SH-SY5Y (cell line): ENCODE results near the gene PRH1.

ENCODE experiments used
- GATA2 ChIP-seq: IDR thresholded peaks from 2 replicates; pipeline ENCODE4 v1.6.1; 2011; ENCODE audit warnings: mild to moderate bottlenecking, low read depth, low read length
- GATA3 ChIP-seq: IDR thresholded peaks from 2 replicates; pipeline ENCODE4 v1.6.1; 2011; ENCODE audit warnings: low read depth, mild to moderate bottlenecking, low read length, moderate library complexity

The PRH1 gene

GRCh38 chr12:10863512-10864218 is 20.4 kb downstream of the PRH1 start:
- TF ChIP-seq GATA2 (no peak), GATA3 (no peak)

DNA sequence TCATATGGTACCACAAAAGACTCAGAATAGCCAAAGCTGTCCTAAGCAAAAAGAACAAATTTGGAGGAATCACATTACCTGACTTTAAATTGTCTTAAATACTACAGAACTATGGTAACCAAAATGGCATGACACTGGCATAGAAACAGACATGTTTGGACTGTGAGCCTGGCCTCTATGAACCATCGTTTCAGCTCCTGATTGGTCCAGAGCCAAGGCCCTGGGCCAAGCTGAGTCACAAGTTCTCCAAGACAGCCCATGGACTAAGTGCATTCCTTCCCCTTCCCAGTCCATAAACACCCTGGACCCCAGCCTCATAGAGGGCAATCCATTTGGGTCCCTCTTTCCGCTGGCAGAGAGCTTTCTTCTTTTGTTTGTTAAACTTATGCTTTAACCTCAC is 22.7 kb downstream of the PRH1 start:
- no peak for TF ChIP-seq GATA2
- no peak for TF ChIP-seq GATA3

DNA sequence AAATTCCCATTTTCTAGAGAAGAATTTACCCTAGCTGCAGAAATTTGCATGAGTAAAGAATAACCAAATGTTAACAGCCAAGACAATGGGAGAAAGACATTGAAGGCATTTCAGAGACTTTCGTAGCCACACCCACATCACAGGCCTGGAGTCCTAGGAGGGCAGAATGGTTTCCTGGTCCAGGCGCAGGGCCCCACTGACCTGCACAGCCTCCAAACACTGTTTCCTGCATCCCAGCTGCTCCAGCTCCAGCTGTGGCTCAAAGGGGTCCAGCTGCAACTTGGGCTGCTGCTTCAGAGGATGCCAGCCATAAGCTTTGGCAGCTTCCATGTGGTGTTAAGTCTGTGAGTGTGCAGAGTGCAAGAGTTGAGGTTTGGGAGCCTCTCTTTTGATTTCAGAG is 28.2 kb downstream of the PRH1 start:
- no peak for TF ChIP-seq GATA2
- TF ChIP-seq GATA3 = no peak

- TF ChIP-seq GATA3 (no peak), GATA2 (no peak)
These were observed 30.3 kb downstream of the PRH1 start for GRCh38 chr12:10853776-10854175.

DNA sequence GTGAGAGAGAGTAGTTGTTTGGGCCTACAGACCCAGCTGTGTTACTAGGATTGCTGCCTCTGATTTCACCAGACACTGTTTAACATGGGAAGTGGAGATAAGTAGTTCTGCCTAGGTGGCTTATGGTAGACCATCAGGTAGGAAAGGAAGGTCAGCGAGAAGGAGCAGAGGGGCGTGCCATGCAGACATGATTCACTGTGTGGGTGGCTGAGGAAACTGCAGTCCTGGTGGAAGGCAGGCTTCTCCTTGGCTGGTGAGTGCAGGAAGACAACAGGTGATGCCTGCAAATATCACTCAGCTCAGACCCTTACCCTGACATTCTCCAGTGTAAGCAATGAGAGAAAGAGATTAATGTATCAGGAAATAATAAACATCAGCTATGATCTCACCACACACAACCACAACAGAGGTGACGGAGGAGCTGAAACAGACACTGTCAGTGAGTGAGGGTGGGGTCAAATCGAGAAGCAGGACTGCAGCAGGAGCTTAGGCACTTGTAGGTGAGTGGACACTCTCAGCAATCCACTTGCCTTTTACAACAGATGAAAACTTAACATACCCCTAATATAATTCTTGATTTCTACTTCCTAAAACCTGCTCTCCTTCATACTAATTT is 32.7 kb downstream of the PRH1 start:
- TF ChIP-seq GATA3 = no peak

DNA sequence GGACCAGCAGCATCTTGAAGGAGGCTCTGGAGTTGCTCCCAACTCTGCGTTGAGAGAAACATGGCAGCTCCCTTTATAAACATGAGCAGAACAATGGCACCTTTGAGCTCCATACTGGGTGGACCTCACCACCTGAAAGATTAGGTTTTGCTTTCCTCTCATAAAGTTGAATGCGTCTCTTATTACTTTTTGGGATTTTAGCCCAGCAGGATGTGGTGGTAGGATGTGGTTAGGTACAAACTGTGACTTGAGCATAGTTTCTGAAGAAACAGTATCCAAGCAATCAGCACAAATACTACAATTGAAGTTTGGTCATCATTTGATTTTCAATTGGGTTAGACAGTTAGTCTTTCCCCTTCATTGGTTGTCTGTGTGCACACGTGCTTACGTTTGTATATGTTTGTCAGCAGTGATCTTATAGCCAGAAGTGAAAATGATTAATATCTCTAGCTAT is 34.6 kb downstream of the PRH1 start, which contains the start of gene PRR4:
PRR4 (minus strand) TSS at position 51 of the 454 bp plus-strand sequence; CDS start at position 13, 38 bp downstream.
- TF ChIP-seq GATA3 (no peak), GATA2 (no peak)

DNA sequence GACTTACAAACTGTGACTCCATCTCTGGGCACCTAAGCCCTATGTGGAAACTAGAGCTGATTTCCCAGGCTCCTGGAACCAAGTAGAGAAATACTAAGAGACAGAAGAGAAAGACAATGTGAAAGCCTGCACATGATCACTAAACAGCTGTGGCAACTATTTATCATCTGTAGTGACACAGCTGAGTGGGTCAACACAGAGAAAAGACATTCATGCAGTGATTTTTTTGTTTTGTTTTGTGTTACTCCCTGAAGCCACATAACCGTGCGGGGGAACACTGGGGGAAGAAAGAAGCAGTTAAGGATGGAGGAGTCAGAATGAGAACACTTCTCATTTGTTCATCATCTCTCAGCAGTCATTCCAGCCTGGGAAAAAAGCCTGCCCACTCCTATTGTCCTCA is 36.3 kb downstream of the PRH1 start:
- TF ChIP-seq GATA2 (no peak), GATA3 (no peak)

- TF ChIP-seq GATA3 = no peak
- no peak for TF ChIP-seq GATA2
These were observed 41.2 kb downstream of the PRH1 start for GRCh38 chr12:10842862-10843261.

DNA sequence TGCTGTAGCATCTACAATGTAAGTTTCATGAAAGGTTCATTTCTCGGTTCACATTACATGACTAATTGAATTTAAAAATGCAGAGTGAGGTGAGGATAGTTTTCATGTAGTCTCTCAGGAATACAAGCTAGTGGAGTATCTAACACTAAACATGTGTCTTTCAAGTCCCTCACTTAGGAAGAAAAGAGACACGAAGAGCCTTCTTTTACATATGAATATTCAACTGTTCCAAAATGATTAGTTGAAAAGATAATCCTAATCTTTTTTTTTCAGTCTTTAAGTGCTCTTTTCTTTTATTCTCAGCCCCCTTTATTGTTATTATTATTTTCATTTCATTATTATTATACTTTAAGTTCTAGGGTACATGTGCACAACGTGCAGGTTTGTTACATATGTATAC is 45.6 kb downstream of the PRH1 start:
- TF ChIP-seq GATA2 (no peak), GATA3 (no peak)
